ENCODE measurements around the gene CLDN4. TPM values are rescaled to one million over a fixed set of nuclear protein-coding genes. Genes with fewer than 3 reads are reported as not detected.

CLDN4 gene
- total RNA-seq, 6 experiments from 2014 or later, result 0.05 to 0.47 (median 0.32) TPM

DNA sequence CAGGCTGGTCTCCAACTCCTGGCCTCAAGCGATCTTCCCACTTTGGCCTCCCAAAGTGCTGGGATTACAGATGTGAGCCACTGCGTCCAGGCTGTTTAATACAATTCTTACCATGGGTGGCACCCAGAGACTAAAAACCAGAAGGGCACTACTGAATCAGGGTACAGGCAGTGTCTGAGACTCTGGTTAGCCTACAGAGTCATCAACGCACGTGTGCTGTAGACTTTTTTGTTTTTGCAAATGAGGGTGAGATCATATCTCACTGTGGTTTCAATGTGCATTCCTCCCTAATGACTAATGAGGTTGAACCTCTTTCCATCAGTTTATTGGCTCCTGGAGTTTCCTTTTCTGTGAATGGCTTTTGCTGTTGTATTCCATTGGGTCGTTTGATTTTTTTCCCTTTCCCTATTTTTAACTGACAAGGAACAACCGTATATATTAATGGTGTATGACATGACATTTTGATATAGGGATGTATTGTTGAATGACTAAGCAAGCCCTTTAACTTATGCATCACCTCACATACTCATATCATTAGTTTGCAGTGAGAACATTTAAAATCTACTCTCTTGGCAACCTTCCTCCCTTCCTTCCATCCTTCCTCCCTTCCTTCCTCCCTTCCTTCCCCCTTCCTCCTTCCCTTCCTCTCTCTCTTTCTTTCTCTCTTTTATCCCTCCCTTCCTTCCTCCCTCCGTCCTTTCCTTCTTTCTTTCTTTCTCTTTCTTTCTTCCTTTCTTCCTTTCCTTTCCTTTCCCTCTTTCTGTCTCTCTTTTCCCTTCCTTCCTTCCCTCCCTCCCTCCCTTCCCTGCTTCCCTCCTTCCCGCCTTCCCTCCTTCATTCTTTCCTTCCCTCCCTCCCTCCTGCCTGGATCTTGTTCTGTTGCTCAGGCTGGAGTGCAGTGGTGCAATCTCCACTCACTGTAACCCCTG, 20.9 kb downstream of the CLDN4 start:
- TF ChIP-seq, protein P1, sequence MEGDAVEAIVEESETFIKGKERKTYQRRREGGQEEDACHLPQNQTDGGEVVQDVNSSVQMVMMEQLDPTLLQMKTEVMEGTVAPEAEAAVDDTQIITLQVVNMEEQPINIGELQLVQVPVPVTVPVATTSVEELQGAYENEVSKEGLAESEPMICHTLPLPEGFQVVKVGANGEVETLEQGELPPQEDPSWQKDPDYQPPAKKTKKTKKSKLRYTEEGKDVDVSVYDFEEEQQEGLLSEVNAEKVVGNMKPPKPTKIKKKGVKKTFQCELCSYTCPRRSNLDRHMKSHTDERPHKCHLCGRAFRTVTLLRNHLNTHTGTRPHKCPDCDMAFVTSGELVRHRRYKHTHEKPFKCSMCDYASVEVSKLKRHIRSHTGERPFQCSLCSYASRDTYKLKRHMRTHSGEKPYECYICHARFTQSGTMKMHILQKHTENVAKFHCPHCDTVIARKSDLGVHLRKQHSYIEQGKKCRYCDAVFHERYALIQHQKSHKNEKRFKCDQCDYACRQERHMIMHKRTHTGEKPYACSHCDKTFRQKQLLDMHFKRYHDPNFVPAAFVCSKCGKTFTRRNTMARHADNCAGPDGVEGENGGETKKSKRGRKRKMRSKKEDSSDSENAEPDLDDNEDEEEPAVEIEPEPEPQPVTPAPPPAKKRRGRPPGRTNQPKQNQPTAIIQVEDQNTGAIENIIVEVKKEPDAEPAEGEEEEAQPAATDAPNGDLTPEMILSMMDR (IDR thresholded peaks at IDR 0.05), result no peak
- H3K36me3 Mint-ChIP-seq (ENCODE audit: low read depth), result 0 out of 2 replicates have a peak, but pooled peaks cover 8% of the 10 kb centered on the region
- H3K9me3 Mint-ChIP-seq, result 0 out of 2 replicates have a peak, but pooled peaks cover 5% of the 10 kb centered on the region
- H3K27ac Mint-ChIP-seq, result peak overlapping the region; percentile 97
- peaks cover 63% of the 10 kb centered on the region for H3K4me1 Mint-ChIP-seq (ENCODE audit: low read depth)
- peak; percentile 100 for DNase-seq
- peaks cover 2% of the 10 kb centered on the region for H3K27me3 Mint-ChIP-seq (ENCODE audit: insufficient read depth)
- peak overlapping the region; percentile 71 for H3K4me3 Mint-ChIP-seq

DNA sequence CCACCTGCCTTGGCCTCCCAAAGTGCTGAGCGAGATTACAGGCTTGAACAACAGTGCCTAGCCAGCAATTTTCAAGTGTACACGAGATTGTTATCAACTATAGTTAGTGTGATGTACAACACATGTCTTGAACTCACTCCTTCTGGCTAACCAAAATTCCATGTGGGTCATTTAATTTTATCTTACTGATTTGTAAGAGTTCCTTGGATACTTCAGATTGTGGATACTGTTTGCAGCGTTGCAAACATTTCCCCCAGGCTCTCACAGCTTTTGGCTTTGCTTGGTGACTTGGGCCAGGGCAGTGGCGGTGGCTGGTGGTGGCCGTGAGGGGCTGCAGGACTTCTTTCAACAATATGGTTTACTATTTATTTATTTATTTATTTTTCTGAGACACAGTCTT, 21.7 kb downstream of the CLDN4 start:
- TF ChIP-seq, protein P1 (IDR thresholded peaks at IDR 0.05), result peak; percentile 19; the same call in 1 of the 2 replicates
- Mint-ChIP-seq H3K27me3 (ENCODE audit: insufficient read depth) (peaks cover 2% of the 10 kb centered on the region), H3K9me3 (0 out of 2 replicates have a peak, but pooled peaks cover 5% of the 10 kb centered on the region), H3K4me3 (no peak overlapping the region; the same call in 1 of the 2 replicates), H3K4me1 (ENCODE audit: low read depth) (peaks cover 62% of the 10 kb centered on the region), H3K27ac (peak overlapping the region; percentile 97), H3K36me3 (ENCODE audit: low read depth) (0 out of 2 replicates have a peak, but pooled peaks cover 8% of the 10 kb centered on the region)
- DNase-seq, result no peak

DNA sequence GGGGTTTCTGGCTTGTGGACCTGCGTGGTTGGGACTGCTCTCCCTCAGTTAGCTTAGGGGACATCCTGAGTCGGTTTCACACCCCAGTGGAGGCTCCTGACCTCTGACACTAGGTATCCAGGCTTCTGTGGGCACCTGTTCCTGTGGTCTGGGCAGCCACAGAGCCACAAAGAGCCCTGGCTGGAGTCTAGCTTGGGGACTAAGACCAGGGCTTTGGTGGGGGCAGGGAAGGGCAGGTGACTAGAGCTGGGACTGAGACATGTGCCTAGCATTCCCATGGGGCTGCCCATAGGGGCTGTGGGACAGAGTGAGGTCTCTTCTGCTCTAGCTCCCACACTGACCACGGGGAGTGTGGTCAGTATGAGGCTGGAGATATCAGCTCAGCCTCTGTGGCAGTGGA, 26.1 kb downstream of the CLDN4 start:
- Mint-ChIP-seq H3K9me3 (no peaks in the 10 kb centered on the region), H3K4me1 (ENCODE audit: low read depth) (peaks cover 29% of the 10 kb centered on the region), H3K27me3 (ENCODE audit: insufficient read depth) (peaks cover 6% of the 10 kb centered on the region), H3K36me3 (ENCODE audit: low read depth) (no peaks in the 10 kb centered on the region), H3K4me3 (no peak overlapping the region), H3K27ac (no peak overlapping the region)
- TF ChIP-seq, protein P1 (IDR thresholded peaks at IDR 0.05), result no peak
- no peak for DNase-seq

DNA sequence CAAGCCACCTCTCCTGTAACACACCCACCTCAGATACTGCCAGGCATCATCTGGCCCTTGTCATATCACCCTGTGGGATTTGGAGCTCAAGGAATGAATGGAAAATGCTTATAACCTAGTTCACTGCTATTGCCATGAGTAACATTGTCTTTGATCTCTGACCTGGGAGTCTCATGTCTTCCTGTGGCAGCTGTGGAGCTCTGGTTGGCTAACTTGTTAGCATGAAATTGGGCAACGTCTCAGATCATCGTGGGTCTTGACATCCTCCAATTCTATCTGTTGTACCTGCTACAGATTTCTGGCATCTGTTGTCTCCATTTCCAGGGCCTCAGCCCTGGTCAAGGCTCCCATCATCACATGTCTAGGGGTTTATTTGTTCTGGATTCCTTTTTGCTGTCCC, 28.0 kb downstream of the CLDN4 start:
- H3K9me3 Mint-ChIP-seq, result no peaks in the 10 kb centered on the region
- DNase-seq, result no peak
- no peaks in the 10 kb centered on the region for H3K36me3 Mint-ChIP-seq (ENCODE audit: low read depth)
- H3K27me3 Mint-ChIP-seq (ENCODE audit: insufficient read depth), result peaks cover 8% of the 10 kb centered on the region
- H3K4me1 Mint-ChIP-seq (ENCODE audit: low read depth), result peaks cover 22% of the 10 kb centered on the region
- H3K27ac Mint-ChIP-seq, result no peak overlapping the region
- H3K4me3 Mint-ChIP-seq, result no peak overlapping the region
- TF ChIP-seq, protein P1 (IDR thresholded peaks at IDR 0.05), result no peak

DNA sequence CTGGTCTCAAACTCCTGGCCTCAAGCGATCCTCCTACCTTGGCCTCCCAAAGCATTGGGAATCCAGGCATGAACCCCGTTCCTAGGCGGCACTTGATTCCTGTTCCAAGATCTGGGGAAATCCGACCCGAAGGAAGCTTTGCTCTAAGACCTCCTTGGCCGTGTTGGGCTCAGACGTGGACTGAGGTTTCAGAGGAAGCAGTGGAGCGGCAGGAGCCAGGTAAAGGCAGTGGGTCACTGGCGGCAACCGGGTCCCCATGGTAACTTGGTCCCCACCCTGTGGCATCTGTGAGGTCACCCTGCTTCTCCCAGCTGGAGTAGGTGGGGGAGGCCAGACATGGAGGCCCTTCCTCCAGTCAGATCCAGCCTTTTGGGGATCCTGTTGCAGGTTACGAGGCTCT, 30.1 kb downstream of the CLDN4 start, which contains the start of gene TMEM270:
TMEM270 (plus strand) TSS at position 301 of the 400 bp plus-strand sequence; CDS start at position 337, 36 bp downstream.
- Mint-ChIP-seq H3K27me3 (ENCODE audit: insufficient read depth) (peaks cover 6% of the 10 kb centered on the region), H3K36me3 (ENCODE audit: low read depth) (no peaks in the 10 kb centered on the region), H3K4me3 (no peak within 1 kb of the TSS), H3K9me3 (no peaks in the 10 kb centered on the region), H3K27ac (no peak within 1 kb of the TSS), H3K4me1 (ENCODE audit: low read depth) (peaks cover 12% of the 10 kb centered on the region)
- TF ChIP-seq, protein P1 (IDR thresholded peaks at IDR 0.05), result no peak
- no peak for DNase-seq
